Thyroid gland (tissue), 4 donors: Measurements from ENCODE around the gene HES1. TPM values are rescaled to one million over a fixed set of nuclear protein-coding genes. Genes with fewer than 3 reads are reported as not detected.
A peak's percentile ranks its signal among the peaks of the same experiment; 100 is the strongest.
"Not testable (repeated sequence)": the region's sequence is repeated elsewhere in the genome, so short reads cannot be mapped to it uniquely, and the experiment has no call there.

Experiments used
- DNase-seq, 2 donors: peaks; one replicate each; pipeline ENCODE4 v3.0.0-alpha.2; 2019
- H3K27ac ChIP-seq, 3 donors: fragments of 200-600 bp; sonication (generic); 1 replicate in 2 of 3; 2 replicates in 1 of 3; pipeline ENCODE4 v1.5.1; 2016 to 2019; ENCODE audit warnings: mild to moderate bottlenecking in 1 of 3, moderate library complexity in 1 of 3
- H3K27me3 ChIP-seq: fragments of 200-600 bp; sonication (generic); one replicate; pipeline ENCODE4 v1.5.1; 2019
- H3K36me3 ChIP-seq, 2 donors: fragments of 200-600 bp; sonication (generic); one replicate each; pipeline ENCODE4 v1.5.1; 2016 to 2019
- H3K4me1 ChIP-seq, 2 donors: fragments of 200-600 bp; sonication (generic); one replicate each; pipeline ENCODE4 v1.5.1; 2017 to 2019
- H3K4me3 ChIP-seq, 3 donors: fragments of 200-600 bp; sonication (generic); replicated peaks in 1 of 3; 1 replicate in 2 of 3; 2 replicates in 1 of 3; pipeline ENCODE4 v1.5.1; 2016; ENCODE audit warnings: mild to moderate bottlenecking in 1 of 3
- H3K9me3 ChIP-seq: fragments of 200-600 bp; sonication (generic); one replicate; pipeline ENCODE4 v1.5.1; 2017
- CTCF ChIP-seq, 6 experiments: fragments of 200-600 bp in 3 of 6; fragments of 450-650 bp in 3 of 6; sonication (generic) in 3 of 6; IDR thresholded peaks; one replicate each; pipeline ENCODE4 v1.5.1; 2016 to 2019; ENCODE audit warnings: antibody characterized with exemption in 6 of 6, mild to moderate bottlenecking in 2 of 6, inconsistent platforms in 1 of 6, moderate library complexity in 1 of 6
- POLR2A ChIP-seq, 2 donors: fragments of 450-650 bp; IDR thresholded peaks; one replicate each; pipeline ENCODE4 v1.6.1; 2017; ENCODE audit warnings: antibody characterized with exemption in 2 of 2, mild to moderate bottlenecking in 2 of 2, moderate library complexity in 1 of 2
- WGBS, 2 donors: methylation state at CpG; one replicate each; pipeline ENCODE4 v1.1.5; 2017; 5-methylcytosine and 5-hydroxymethylcytosine counted together
- intact Hi-C: fragments of 100-400 bp; cut with DNase I; formaldehyde crosslinking; loops from one replicate; pipeline ENCODE4 v1.15.1; 2023
- total RNA-seq, 4 donors: library from RNA; depleted of rRNA; stranded (reverse); fragments of >200 nt; gene quantifications; one replicate each; pipeline ENCODE4 v1.2.3, GENCODE V29; 2016

The HES1 gene
- total RNA-seq, 4 donors from 2014 or later = 127 to 193 (median 159) TPM

GRCh38 chr3:194089357-194090177, 46.4 kb upstream of the HES1 start:
- peak in 1 of 2 donors; percentile 20 for DNase-seq

GRCh38 chr3:194090178-194090555, 45.8 kb upstream of the HES1 start:
- peaks cover 10 to 20% of the 10 kb centered on the region in 2 donors for H3K4me1 ChIP-seq
- H3K36me3 ChIP-seq, H3K9me3 ChIP-seq, H3K27me3 ChIP-seq, intact Hi-C loops, H3K4me3 ChIP-seq, H3K27ac ChIP-seq, DNase-seq: not testable (repeated sequence)
- WGBS, 2 donors = 94 to 96% methylated on average over 10 of the region's 10 CpGs

More at GRCh38 chr3:194089357-194090177, 46.4 kb upstream of the HES1 start:
- peaks cover 10 to 20% of the 10 kb centered on the region in 2 donors for H3K4me1 ChIP-seq
- H3K27me3 ChIP-seq = no peaks in the 10 kb centered on the region
- H3K9me3 ChIP-seq = no peaks in the 10 kb centered on the region
- TF ChIP-seq CTCF (IDR thresholded peaks at IDR 0.05) (no peak), POLR2A (IDR thresholded peaks at IDR 0.05) (peak in 1 of 2 donors; percentile 17)
- no peak overlapping the region for H3K4me3 ChIP-seq
- WGBS, 2 donors = 69 to 85% methylated on average over 15 to 18 of the region's 18 CpGs
- H3K27ac ChIP-seq = peak overlapping the region in 1 of 3 donors; percentile 39
- intact Hi-C loops = no loop called here
- H3K36me3 ChIP-seq = no peaks in the 10 kb centered on the region

GRCh38 chr3:194090716-194091115, 45.2 kb upstream of the HES1 start:
- peaks cover 10 to 20% of the 10 kb centered on the region in 2 donors for H3K4me1 ChIP-seq
- DNase-seq = no peak
- no peaks in the 10 kb centered on the region for H3K27me3 ChIP-seq
- H3K36me3 ChIP-seq = no peaks in the 10 kb centered on the region
- TF ChIP-seq POLR2A (IDR thresholded peaks at IDR 0.05) = no peak
- TF ChIP-seq CTCF (IDR thresholded peaks at IDR 0.05) = no peak
- intact Hi-C loops = no loop called here
- H3K9me3 ChIP-seq = no peaks in the 10 kb centered on the region
- 92 to 93% methylated on average over 8 of the region's 8 CpGs for WGBS, 2 donors
- no peak overlapping the region for H3K4me3 ChIP-seq
- H3K27ac ChIP-seq = no peak overlapping the region

- TF ChIP-seq POLR2A (IDR thresholded peaks at IDR 0.05) (no peak), CTCF (IDR thresholded peaks at IDR 0.05) (no peak)
- Histone ChIP-seq H3K27me3 (no peaks in the 10 kb centered on the region), H3K4me1 (peaks cover 10 to 20% of the 10 kb centered on the region in 2 donors), H3K27ac (no peak overlapping the region), H3K36me3 (no peaks in the 10 kb centered on the region), H3K9me3 (no peaks in the 10 kb centered on the region), H3K4me3 (no peak overlapping the region)
- 61 to 66% methylated on average over 2 of the region's 2 CpGs for WGBS, 2 donors
- no peak for DNase-seq
- intact Hi-C loops = no loop called here
These were observed 44.8 kb upstream of the HES1 start for GRCh38 chr3:194091141-194091540.

GRCh38 chr3:194091897-194092296, 44.1 kb upstream of the HES1 start:
- H3K4me3 ChIP-seq, intact Hi-C loops, H3K9me3 ChIP-seq, DNase-seq, H3K27ac ChIP-seq, H3K27me3 ChIP-seq, H3K36me3 ChIP-seq: not testable (repeated sequence)
- WGBS, 2 donors = 91 to 94% methylated on average over 6 of the region's 6 CpGs
- H3K4me1 ChIP-seq = peaks cover 10 to 20% of the 10 kb centered on the region in 2 donors

- intact Hi-C loops = no loop called here
- H3K9me3 ChIP-seq = no peaks in the 10 kb centered on the region
- H3K36me3 ChIP-seq = no peaks in the 10 kb centered on the region
- no peaks in the 10 kb centered on the region for H3K27me3 ChIP-seq
- peaks cover 17 to 24% of the 10 kb centered on the region in 2 donors for H3K4me1 ChIP-seq
- no peak overlapping the region for H3K27ac ChIP-seq
- DNase-seq = no peak
- no peak overlapping the region for H3K4me3 ChIP-seq
- TF ChIP-seq CTCF (IDR thresholded peaks at IDR 0.05) = no peak
- TF ChIP-seq POLR2A (IDR thresholded peaks at IDR 0.05) = no peak
- 88 to 89% methylated on average over 10 of the region's 10 CpGs for WGBS, 2 donors
These were observed 43.1 kb upstream of the HES1 start for GRCh38 chr3:194092881-194093301.
